ENCODE data around the gene LRATD1. TPM values are rescaled to one million over a fixed set of nuclear protein-coding genes. Genes with fewer than 3 reads are reported as not detected.

The LRATD1 gene
- total and polyA plus RNA-seq, 10 of the 15 experiments (the other 5 are each of a cell fraction or from before 2014, with no cell fraction given) = 0.02 TPM; not detected in 9

GRCh38 chr2:14647714-14648113 is 15.2 kb downstream of the LRATD1 start:
- Histone ChIP-seq H2AFZ (ENCODE audit: control insufficient read depth, low read depth, low read length) (no peak overlapping the region), H3K27me3 (replicated peaks in 1 of 2; ENCODE audit: control insufficient read depth in 2 of 2, insufficient read depth in 2 of 2, low read length in 1 of 2) (no peaks in the 10 kb centered on the region), H3K9ac (ENCODE audit: control insufficient read depth, insufficient read depth, low read length) (no peak overlapping the region), H3K4me2 (ENCODE audit: control insufficient read depth, insufficient read depth) (no peak overlapping the region), H3K27ac (ENCODE audit: control insufficient read depth, insufficient read depth) (no peak overlapping the region), H3K4me3 (no peak overlapping the region), H3K36me3 (ENCODE audit: control insufficient read depth in 2 of 2, insufficient read depth in 2 of 2, low read length in 1 of 2) (no peaks in the 10 kb centered on the region), H3K4me1 (ENCODE audit: control insufficient read depth, insufficient read depth, low read length) (no peaks in the 10 kb centered on the region), H3K79me2 (ENCODE audit: control insufficient read depth, insufficient read depth, low read length) (no peaks in the 10 kb centered on the region), H4K20me1 (ENCODE audit: control insufficient read depth, insufficient read depth) (no peaks in the 10 kb centered on the region), H3K9me3 (replicated peaks; ENCODE audit: control insufficient read depth, insufficient read depth, low read length) (no peaks in the 10 kb centered on the region)
- RAD21 ChIA-PET (ENCODE audit: unreplicated experiment) = no interaction called here
- ATAC-seq = no peak
- CTCF ChIA-PET = no interaction called here
- SMC1A ChIA-PET (ENCODE audit: uncharacterized antibody, unreplicated experiment) = no interaction called here
- no TSS peak for BruUV-seq (replicated peaks)
- intact Hi-C loops (cut with micrococcal nuclease; ENCODE audit: unreplicated experiment) (no loop called here), in situ Hi-C loops (cut with MboI) (no loop called here)
- FAIRE-seq = no peak
- DNase-seq (ENCODE audit: low read depth, low spot score) = no peak
- 13% methylated on average over 2 of the region's 2 CpGs for WGBS (ENCODE audit: insufficient coverage, insufficient replicate concordance, low lambda C conversion rate, missing lambda C conversion rate)
- TF ChIP-seq CBX5 (IDR thresholded peaks at IDR 0.05; ENCODE audit: low read depth) (no peak), ATF3 (IDR thresholded peaks at IDR 0.05; ENCODE audit: borderline replicate concordance, extremely low read depth, low read depth, low read length) (no peak), MEF2B (IDR thresholded peaks at IDR 0.05; ENCODE audit: partially characterized antibody, poor library complexity, severe bottlenecking) (no peak), TCF7 (IDR thresholded peaks at IDR 0.05; ENCODE audit: borderline replicate concordance) (no peak), PBX3 (IDR thresholded peaks at IDR 0.05; ENCODE audit: insufficient replicate concordance, low read depth, low read length) (no peak), ZNF384 (IDR thresholded peaks at IDR 0.05; ENCODE audit: borderline replicate concordance, low read depth, low read length) (no peak), ZBTB11 (CRISPR knock-in tag; IDR thresholded peaks at IDR 0.05) (no peak), SRF (IDR thresholded peaks at IDR 0.05; ENCODE audit: low read depth in 2 of 2, low read length in 2 of 2) (no peak), NR2C2 (IDR thresholded peaks at IDR 0.05; ENCODE audit: borderline replicate concordance, control insufficient read depth, insufficient read length, low read depth) (no peak), ZBTB4 (CRISPR knock-in tag; IDR thresholded peaks at IDR 0.05) (no peak), SMARCA5 (IDR thresholded peaks at IDR 0.05) (no peak)
- POLR2A ChIA-PET = no interaction called here
